Mucosa of descending colon (tissue), 3 donors: ENCODE results near the gene NFIX. TPM values are rescaled to one million over a fixed set of nuclear protein-coding genes. Genes with fewer than 3 reads are reported as not detected.

Experiments
- ATAC-seq: fragments of 200-7000 bp; cut with Tn5 transposase; one replicate; pipeline ENCODE4 v1.9.1; 2020; ENCODE audit warnings: mild to moderate bottlenecking, moderate library complexity
- DNase-seq, 3 donors: peaks; one replicate each; pipeline ENCODE4 v3.0.0-alpha.2; 2020
- H3K36me3 ChIP-seq: fragments of 200-600 bp; one replicate; pipeline ENCODE4 v1.8.0; 2021; ENCODE audit warnings: low read depth, mild to moderate bottlenecking
- H3K4me1 ChIP-seq: fragments of 200-600 bp; one replicate; pipeline ENCODE4 v1.8.0; 2021; ENCODE audit warnings: low read depth, mild to moderate bottlenecking
- H3K4me3 ChIP-seq: fragments of 200-600 bp; one replicate; pipeline ENCODE4 v1.8.0; 2021; ENCODE audit warnings: mild to moderate bottlenecking
- H3K9me3 ChIP-seq: fragments of 200-600 bp; one replicate; pipeline ENCODE4 v1.8.0; 2021; ENCODE audit warnings: mild to moderate bottlenecking
- intact Hi-C, 2 donors: fragments of 100-400 bp; cut with DNase I in 1 of 2; cut with micrococcal nuclease in 1 of 2; formaldehyde crosslinking; loops; one replicate each; pipeline versions ENCODE4 v1.11.0 to v1.11.1; 2022; cut with DNase I, micrococcal nuclease
- total RNA-seq, 3 donors: library from RNA; stranded (reverse); fragmentation: NEBNext Ultra II Directional in 2 of 3; extraction: Animal tissue kit (Norgen Biotek cat#: 25700) in 2 of 3; gene quantifications; one replicate each; pipeline versions ENCODE4 v1.2.1 to v1.2.4, GENCODE V29; 2021 to 2023
- TF ChIP-seq, protein P1 (sequence below): fragments of 200-600 bp; IDR thresholded peaks from one replicate; pipeline ENCODE4 v1.8.0; 2022; ENCODE audit warnings: antibody characterized with exemption, mild to moderate bottlenecking
- donor health status: DM: no; HTN: no; CAD: no; lungs with moderate emphysema.
- donor health status: DM: no; HTN: no; CAD: no.
- donor health status: DM: no; HTN: yes; CAD: no.

Gene NFIX
- total RNA-seq, 3 donors from 2014 or later: 59.4 to 238 (median 64.6) TPM

DNA sequence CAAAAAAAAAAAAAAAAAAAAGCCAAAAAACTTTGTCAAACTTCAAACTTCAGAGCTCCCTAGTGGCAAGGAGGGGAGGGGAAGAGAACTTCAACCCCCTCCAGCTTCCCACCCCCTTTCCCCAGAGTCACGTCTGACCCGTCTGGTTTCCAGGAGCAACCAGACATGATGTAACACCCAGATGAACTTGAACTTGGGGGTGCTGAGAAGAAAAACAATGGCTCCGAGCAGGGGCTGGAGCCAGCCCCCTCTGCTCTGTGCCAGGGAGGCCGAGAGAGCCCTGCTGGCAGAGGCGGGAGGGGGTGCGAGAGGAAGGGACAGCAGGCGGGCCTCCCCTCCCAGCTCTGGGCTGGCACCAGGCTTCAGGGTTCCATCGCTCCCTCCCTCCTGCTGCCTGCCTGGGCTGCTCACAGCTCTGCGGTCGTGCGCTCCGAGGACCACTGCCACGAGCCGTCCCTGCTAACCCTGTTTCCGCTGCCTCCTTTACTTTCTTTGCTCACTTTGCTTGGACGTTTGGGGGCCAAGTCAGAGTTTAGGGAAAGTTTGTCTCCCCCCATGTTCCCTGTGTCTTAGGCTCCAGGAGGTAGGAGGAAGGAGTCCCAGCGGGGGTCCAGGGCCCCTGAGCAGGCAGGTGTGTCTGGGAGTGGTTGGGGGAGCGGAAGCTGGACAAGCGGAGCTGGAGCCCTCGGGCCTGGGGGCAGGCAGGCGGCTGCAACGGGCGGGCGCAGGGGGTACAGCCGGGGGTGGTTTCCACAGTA, 96.3 kb downstream of the NFIX start:
- TF ChIP-seq, protein P1, sequence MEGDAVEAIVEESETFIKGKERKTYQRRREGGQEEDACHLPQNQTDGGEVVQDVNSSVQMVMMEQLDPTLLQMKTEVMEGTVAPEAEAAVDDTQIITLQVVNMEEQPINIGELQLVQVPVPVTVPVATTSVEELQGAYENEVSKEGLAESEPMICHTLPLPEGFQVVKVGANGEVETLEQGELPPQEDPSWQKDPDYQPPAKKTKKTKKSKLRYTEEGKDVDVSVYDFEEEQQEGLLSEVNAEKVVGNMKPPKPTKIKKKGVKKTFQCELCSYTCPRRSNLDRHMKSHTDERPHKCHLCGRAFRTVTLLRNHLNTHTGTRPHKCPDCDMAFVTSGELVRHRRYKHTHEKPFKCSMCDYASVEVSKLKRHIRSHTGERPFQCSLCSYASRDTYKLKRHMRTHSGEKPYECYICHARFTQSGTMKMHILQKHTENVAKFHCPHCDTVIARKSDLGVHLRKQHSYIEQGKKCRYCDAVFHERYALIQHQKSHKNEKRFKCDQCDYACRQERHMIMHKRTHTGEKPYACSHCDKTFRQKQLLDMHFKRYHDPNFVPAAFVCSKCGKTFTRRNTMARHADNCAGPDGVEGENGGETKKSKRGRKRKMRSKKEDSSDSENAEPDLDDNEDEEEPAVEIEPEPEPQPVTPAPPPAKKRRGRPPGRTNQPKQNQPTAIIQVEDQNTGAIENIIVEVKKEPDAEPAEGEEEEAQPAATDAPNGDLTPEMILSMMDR: no peak
- ATAC-seq (no peak), DNase-seq (no peak)
- H3K9me3 ChIP-seq: no peaks in the 10 kb centered on the region
- H3K4me3 ChIP-seq: no peak overlapping the region
- intact Hi-C loops: loop anchor here (5.0 to 10.0 kb wide), 2 partner anchors 107 to 109 kb away; no protein-coding TSS in a partner anchor
- peaks cover 18% of the 10 kb centered on the region for H3K4me1 ChIP-seq
- H3K36me3 ChIP-seq: no peaks in the 10 kb centered on the region

DNA sequence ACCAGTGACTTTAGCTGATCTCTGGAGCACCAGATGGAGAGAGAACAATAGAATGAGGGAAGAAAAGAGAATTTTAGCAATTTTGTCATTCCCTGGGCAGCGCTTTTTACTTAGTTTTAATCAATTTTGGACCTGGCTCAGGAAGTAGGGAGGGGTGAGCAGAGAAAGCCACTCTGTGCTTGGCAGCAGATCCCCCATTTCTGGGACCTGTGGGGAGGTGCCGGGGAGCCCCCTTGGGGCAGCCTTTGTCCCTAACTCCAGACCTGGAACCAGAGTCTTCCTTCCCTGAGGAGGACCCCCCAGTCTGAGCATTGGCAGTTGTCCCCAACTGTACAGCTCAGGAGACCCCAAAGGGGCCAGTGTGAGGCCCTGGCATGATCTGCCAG, 96.9 kb downstream of the NFIX start:
- no peak for ATAC-seq
- H3K36me3 ChIP-seq: no peaks in the 10 kb centered on the region
- H3K9me3 ChIP-seq: no peaks in the 10 kb centered on the region
- H3K4me3 ChIP-seq: no peak overlapping the region
- peaks cover 18% of the 10 kb centered on the region for H3K4me1 ChIP-seq
- TF ChIP-seq, protein P1: no peak
- intact Hi-C loops: loop anchor here (5.0 to 10.0 kb wide), 2 partner anchors 107 to 110 kb away; no protein-coding TSS in a partner anchor
- no peak for DNase-seq

DNA sequence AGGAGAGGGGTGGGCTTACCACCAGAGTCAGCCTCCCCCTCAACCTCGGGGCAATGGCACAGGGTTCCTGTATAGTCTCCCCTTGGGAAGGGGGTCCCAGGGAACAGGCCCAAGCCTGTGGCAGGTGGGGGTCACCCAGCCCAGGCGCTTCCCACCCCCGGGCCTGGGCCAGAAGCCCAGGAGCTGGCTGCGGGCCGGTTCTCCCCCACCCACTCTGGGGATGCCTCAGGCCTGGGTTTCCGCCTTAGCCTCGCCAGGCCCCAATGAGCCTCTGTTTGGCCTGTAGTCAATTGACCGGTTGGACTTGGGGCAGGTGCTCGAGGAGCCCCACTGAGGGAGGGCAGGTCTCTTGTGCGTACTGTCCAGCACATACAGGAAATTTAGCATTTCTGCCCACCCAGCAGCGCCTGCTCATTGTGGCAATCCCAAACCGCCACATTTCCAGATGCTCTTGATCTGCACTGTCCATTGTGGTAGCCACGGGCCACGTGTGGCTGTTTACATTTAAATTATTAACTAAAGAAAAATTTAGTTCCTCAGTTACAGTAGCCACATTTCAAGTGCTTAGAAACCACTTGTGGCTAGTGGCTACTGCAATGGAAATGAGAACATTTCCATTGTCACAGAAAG, 97.4 kb downstream of the NFIX start:
- no peaks in the 10 kb centered on the region for H3K9me3 ChIP-seq
- no peak overlapping the region for H3K4me3 ChIP-seq
- intact Hi-C loops: loop anchor here (5.0 to 10.0 kb wide), 2 partner anchors 108 to 110 kb away; no protein-coding TSS in a partner anchor
- DNase-seq (no peak), ATAC-seq (no peak)
- H3K4me1 ChIP-seq: peaks cover 19% of the 10 kb centered on the region
- TF ChIP-seq, protein P1: no peak
- H3K36me3 ChIP-seq: no peaks in the 10 kb centered on the region

DNA sequence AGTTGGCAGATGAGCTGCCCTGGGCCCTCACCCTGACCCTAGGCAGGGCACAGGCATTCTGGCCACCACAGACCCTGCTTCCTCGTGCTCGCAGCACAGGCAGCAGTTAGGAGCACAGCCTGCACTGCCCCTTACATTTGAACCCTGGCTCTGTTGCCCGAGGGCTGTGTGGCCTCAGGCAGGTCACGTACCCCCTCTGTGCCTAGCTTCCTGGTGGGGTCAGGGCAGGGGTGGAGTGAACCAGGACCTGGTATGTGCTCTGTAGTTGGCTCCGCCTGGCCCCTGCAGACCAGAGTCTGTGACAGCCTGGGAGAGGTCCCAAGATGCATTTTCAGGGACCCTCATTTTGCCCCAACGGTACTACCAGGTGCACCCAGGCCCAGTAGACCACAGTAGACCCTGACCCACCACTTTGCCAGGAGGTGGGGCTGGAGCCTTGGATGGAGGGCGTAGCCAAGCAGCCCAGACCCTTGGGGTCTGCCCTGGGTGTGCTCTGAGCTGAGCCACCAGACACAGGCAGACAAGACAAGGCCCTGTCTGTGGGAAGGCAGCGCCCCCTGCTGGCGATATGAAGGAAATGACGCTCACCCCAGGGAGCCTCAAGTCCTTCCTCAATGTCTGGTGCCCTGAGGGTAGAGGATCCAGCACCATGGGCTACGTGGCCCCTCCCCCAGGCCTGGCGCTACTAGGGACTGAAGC, 98.3 kb downstream of the NFIX start:
- TF ChIP-seq, protein P1: peak; percentile 78
- Histone ChIP-seq H3K9me3 (no peaks in the 10 kb centered on the region), H3K4me3 (no peak overlapping the region), H3K36me3 (no peaks in the 10 kb centered on the region), H3K4me1 (peaks cover 21% of the 10 kb centered on the region)
- DNase-seq: peak; percentile 76 to 89 (median 87)
- intact Hi-C loops: loop anchor here (5.0 to 10.0 kb wide), 2 partner anchors 109 to 111 kb away; no protein-coding TSS in a partner anchor
- ATAC-seq: peak; percentile 78

DNA sequence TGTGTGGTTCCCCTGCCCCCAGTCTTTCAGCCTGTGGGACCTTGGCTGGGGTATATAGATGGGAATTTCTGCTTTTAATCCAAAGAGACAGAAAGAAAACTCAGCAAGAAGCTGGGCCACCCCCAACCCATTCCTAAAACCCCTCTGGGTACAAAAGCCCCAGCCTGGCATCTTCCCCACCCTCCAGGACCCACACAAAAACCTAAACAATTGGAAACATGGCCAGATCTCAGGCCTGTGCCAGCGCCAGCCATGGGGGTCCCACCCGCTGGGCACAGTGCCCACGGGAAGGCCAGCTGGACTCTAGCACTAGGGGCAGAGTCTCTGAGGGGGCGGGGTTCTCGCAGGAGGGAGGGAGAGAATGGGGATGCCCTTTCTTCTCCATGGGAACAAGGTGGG, 98.8 kb downstream of the NFIX start:
- Histone ChIP-seq H3K4me1 (peaks cover 26% of the 10 kb centered on the region), H3K9me3 (no peaks in the 10 kb centered on the region), H3K4me3 (no peak overlapping the region), H3K36me3 (no peaks in the 10 kb centered on the region)
- DNase-seq (peak in 1 of 3 donors; percentile 52), ATAC-seq (no peak)
- TF ChIP-seq, protein P1: no peak
- intact Hi-C loops: loop anchor here (5.0 to 10.0 kb wide), 2 partner anchors 109 to 112 kb away; no protein-coding TSS in a partner anchor
